Measurements from ENCODE around the gene SLC38A6. TPM values are rescaled to one million over a fixed set of nuclear protein-coding genes. Genes with fewer than 3 reads are reported as not detected.

The SLC38A6 gene
- total RNA-seq, 2 donors from 2014 or later: 9.9 to 18.2 TPM

DNA sequence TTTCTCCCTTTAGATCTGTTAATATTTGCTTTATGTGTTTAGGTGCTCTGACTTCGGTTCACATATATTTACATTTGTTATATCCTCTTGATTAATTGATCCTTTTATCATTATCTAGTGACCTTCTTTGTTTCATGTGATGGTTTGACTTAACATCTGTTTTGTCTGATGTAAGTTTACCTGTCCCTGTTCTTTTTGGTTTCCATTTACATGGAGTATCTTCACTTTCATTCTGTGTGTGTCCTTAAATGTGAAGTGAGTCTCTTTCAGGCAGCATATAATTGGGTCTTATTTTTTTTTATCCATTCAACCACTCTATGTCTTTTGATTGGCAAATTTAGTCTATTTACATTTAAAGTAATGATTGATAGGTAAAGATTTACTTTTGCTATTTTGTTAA is 24.4 kb upstream of the SLC38A6 start:
- peaks cover 32% of the 10 kb centered on the region for H3K36me3 Mint-ChIP-seq (ENCODE audit: low read depth)
- Histone ChIP-seq H3K27me3 (ENCODE audit: control insufficient read depth, insufficient read depth, low read length, poor library complexity, severe bottlenecking) (no peaks in the 10 kb centered on the region), H3K4me3 (ENCODE audit: low read length) (no peak overlapping the region), H3K9me3 (ENCODE audit: control insufficient read depth, low read length) (peaks cover 48% of the 10 kb centered on the region), H3K9ac (ENCODE audit: extremely low read depth, low read length, poor library complexity, severe bottlenecking) (no peak overlapping the region), H3K36me3 (ENCODE audit: control insufficient read depth, insufficient read depth, low read length) (no peaks in the 10 kb centered on the region), H3K4me1 (ENCODE audit: control insufficient read depth, insufficient read depth, low read length) (no peaks in the 10 kb centered on the region), H3K27ac (ENCODE audit: low read depth, low read length) (no peak overlapping the region)
- TF ChIP-seq, protein P1, sequence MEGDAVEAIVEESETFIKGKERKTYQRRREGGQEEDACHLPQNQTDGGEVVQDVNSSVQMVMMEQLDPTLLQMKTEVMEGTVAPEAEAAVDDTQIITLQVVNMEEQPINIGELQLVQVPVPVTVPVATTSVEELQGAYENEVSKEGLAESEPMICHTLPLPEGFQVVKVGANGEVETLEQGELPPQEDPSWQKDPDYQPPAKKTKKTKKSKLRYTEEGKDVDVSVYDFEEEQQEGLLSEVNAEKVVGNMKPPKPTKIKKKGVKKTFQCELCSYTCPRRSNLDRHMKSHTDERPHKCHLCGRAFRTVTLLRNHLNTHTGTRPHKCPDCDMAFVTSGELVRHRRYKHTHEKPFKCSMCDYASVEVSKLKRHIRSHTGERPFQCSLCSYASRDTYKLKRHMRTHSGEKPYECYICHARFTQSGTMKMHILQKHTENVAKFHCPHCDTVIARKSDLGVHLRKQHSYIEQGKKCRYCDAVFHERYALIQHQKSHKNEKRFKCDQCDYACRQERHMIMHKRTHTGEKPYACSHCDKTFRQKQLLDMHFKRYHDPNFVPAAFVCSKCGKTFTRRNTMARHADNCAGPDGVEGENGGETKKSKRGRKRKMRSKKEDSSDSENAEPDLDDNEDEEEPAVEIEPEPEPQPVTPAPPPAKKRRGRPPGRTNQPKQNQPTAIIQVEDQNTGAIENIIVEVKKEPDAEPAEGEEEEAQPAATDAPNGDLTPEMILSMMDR (conservative IDR thresholded peaks at IDR 0.05): no peak
- no peak overlapping the region for H3K4me3 Mint-ChIP-seq
- WGBS, 2 experiments (ENCODE audit: insufficient coverage in 1 of 2, insufficient read length in 1 of 2): no CpG with 5 or more reads among the region's 1 CpG
- no peaks in the 10 kb centered on the region for H3K27me3 Mint-ChIP-seq (ENCODE audit: insufficient read depth)
- H3K9me3 Mint-ChIP-seq: peaks cover 49% of the 10 kb centered on the region
- no peak for DNase-seq
- H3K27ac Mint-ChIP-seq: no peak overlapping the region
- no peaks in the 10 kb centered on the region for H3K4me1 Mint-ChIP-seq

DNA sequence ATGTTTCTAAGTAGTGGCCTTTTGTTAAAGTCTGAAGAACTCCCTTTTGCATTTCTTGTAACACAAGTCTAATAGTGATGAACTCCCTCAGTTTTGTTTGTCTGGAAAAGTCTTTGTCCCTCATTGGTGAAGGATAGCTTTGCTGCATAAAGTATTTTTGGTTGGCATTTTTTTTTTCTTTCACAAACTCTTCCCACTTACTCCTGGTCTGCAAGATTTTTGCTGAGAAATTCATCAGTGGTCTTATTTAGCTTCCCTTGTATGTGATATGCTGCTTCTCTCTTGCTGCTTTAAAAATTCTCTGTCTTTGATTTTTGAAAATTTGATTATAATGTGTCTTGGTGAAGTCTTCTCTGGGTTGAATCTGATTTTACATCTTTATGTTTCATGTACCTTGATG is 22.9 kb upstream of the SLC38A6 start:
- H3K9me3 ChIP-seq (ENCODE audit: control insufficient read depth, low read length): peaks cover 48% of the 10 kb centered on the region
- Mint-ChIP-seq H3K4me1 (no peaks in the 10 kb centered on the region), H3K27me3 (ENCODE audit: insufficient read depth) (no peaks in the 10 kb centered on the region), H3K9me3 (peaks cover 49% of the 10 kb centered on the region), H3K4me3 (no peak overlapping the region), H3K27ac (no peak overlapping the region), H3K36me3 (ENCODE audit: low read depth) (peaks cover 32% of the 10 kb centered on the region)
- H3K27me3 ChIP-seq (ENCODE audit: control insufficient read depth, insufficient read depth, low read length, poor library complexity, severe bottlenecking): no peaks in the 10 kb centered on the region
- H3K4me3 ChIP-seq (ENCODE audit: low read length): no peak overlapping the region
- H3K4me1 ChIP-seq (ENCODE audit: control insufficient read depth, insufficient read depth, low read length): no peaks in the 10 kb centered on the region
- H3K9ac ChIP-seq (ENCODE audit: extremely low read depth, low read length, poor library complexity, severe bottlenecking): no peak overlapping the region
- TF ChIP-seq, protein P1 (conservative IDR thresholded peaks at IDR 0.05): no peak
- H3K27ac ChIP-seq (ENCODE audit: low read depth, low read length): no peak overlapping the region
- no peaks in the 10 kb centered on the region for H3K36me3 ChIP-seq (ENCODE audit: control insufficient read depth, insufficient read depth, low read length)
- DNase-seq: no peak

DNA sequence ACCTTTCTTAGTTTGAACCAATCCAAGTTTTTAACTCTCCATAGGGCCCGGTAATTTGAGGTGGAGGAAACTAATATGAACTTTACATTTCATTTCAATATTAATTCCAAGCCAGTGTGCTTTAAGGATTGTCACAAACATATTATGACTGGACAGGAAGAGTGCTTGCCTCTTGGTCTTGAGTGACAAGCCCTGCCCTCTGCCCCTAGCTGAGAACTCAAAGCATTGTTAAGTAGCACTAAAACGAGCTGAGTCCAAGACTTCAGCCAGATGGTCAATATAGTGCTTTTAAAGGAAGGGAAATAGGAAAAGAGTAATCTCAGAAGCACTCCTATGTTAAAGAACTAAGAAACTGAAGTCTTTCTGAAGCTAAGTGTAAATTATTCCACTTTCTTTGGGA is 17.3 kb upstream of the SLC38A6 start:
- Mint-ChIP-seq H3K36me3 (ENCODE audit: low read depth) (peaks cover 6% of the 10 kb centered on the region), H3K27ac (no peak overlapping the region), H3K4me1 (no peaks in the 10 kb centered on the region), H3K9me3 (peaks cover 7% of the 10 kb centered on the region), H3K4me3 (no peak overlapping the region), H3K27me3 (ENCODE audit: insufficient read depth) (no peaks in the 10 kb centered on the region)
- Histone ChIP-seq H3K27me3 (ENCODE audit: control insufficient read depth, insufficient read depth, low read length, poor library complexity, severe bottlenecking) (no peaks in the 10 kb centered on the region), H3K9me3 (ENCODE audit: control insufficient read depth, low read length) (no peaks in the 10 kb centered on the region), H3K27ac (ENCODE audit: low read depth, low read length) (peak overlapping the region; percentile 62), H3K4me3 (ENCODE audit: low read length) (no peak overlapping the region), H3K9ac (ENCODE audit: extremely low read depth, low read length, poor library complexity, severe bottlenecking) (no peak overlapping the region), H3K36me3 (ENCODE audit: control insufficient read depth, insufficient read depth, low read length) (no peaks in the 10 kb centered on the region), H3K4me1 (ENCODE audit: control insufficient read depth, insufficient read depth, low read length) (no peaks in the 10 kb centered on the region)
- TF ChIP-seq, protein P1 (conservative IDR thresholded peaks at IDR 0.05): no peak
- DNase-seq: no peak
- whole genome bisulfite sequencing, 2 experiments (ENCODE audit: insufficient coverage in 1 of 2, insufficient read length in 1 of 2): 50 to 63% methylated on average over 1 of the region's 2 CpGs

Data from endodermal cell (in vitro differentiated cells).